Duodenal mucosa (tissue), 2 donors: ENCODE measurements around the gene OSTF1.

Experiments
- H3K27ac ChIP-seq: one replicate; pipeline ENCODE4 v1.7.0; 2013; ENCODE audit warnings: low read depth, low read length
- H3K27me3 ChIP-seq, 2 donors: one replicate each; pipeline ENCODE4 v1.7.0; 2013; ENCODE audit warnings: low read length in 2 of 2, control low read depth in 1 of 2; ENCODE audit not compliant: insufficient read depth in 2 of 2, control insufficient read depth in 1 of 2
- H3K36me3 ChIP-seq, 2 donors: one replicate each; pipeline ENCODE4 v1.7.0; 2013; ENCODE audit warnings: low read length in 2 of 2, control low read depth in 1 of 2; ENCODE audit not compliant: insufficient read depth in 2 of 2, control insufficient read depth in 1 of 2
- H3K4me1 ChIP-seq, 2 donors: one replicate each; pipeline ENCODE4 v1.7.0; 2013; ENCODE audit warnings: low read length in 2 of 2, control low read depth in 1 of 2; ENCODE audit not compliant: insufficient read depth in 2 of 2, control insufficient read depth in 1 of 2
- H3K4me3 ChIP-seq, 2 donors: one replicate each; pipeline ENCODE4 v1.7.0; 2013; ENCODE audit warnings: low read length in 2 of 2, low read depth in 1 of 2
- H3K9ac ChIP-seq, 2 donors: one replicate each; pipeline ENCODE4 v1.7.0; 2013; ENCODE audit warnings: low read length in 2 of 2, low read depth in 1 of 2
- H3K9me3 ChIP-seq, 2 donors: one replicate each; pipeline ENCODE4 v1.7.0; 2013; ENCODE audit warnings: low read length in 2 of 2, control low read depth in 1 of 2; ENCODE audit not compliant: control insufficient read depth in 1 of 2

Gene OSTF1

GRCh38 chr9:75087824-75088645 lies at the start of gene OSTF1, which contains the start of gene NMRK1:
OSTF1 (plus strand) TSS chr9:75088514; CDS start chr9:75088693, 179 bp downstream.
NMRK1 (minus strand) TSS chr9:75088155; CDS start chr9:75083115, 5,040 bp downstream.
- Histone ChIP-seq H3K4me1 (peaks cover 39 to 56% of the 10 kb centered on the region in 2 donors), H3K27me3 (no peaks in the 10 kb centered on the region), H3K9ac (peak within 1 kb of the TSS; percentile 95 to 98)

GRCh38 chr9:75039009-75039408 lies 49.3 kb upstream of the OSTF1 start:
- H3K27me3 ChIP-seq = no peaks in the 10 kb centered on the region
- no peak overlapping the region for H3K9ac ChIP-seq
- H3K9me3 ChIP-seq = no peaks in the 10 kb centered on the region
- H3K4me1 ChIP-seq = no peaks in the 10 kb centered on the region
- H3K27ac ChIP-seq = no peak overlapping the region
- no peaks in the 10 kb centered on the region for H3K36me3 ChIP-seq
- no peak overlapping the region for H3K4me3 ChIP-seq

More at GRCh38 chr9:75087824-75088645, at the start of gene OSTF1, which contains the start of gene NMRK1:
- H3K27ac ChIP-seq = peak within 1 kb of the TSS; percentile 99
- H3K36me3 ChIP-seq = no peaks in the 10 kb centered on the region
- peak within 1 kb of the TSS; percentile 93 to 96 for H3K4me3 ChIP-seq
- no peaks in the 10 kb centered on the region for H3K9me3 ChIP-seq

- Histone ChIP-seq H3K4me1 (no peaks in the 10 kb centered on the region), H3K36me3 (no peaks in the 10 kb centered on the region), H3K27ac (no peak overlapping the region), H3K4me3 (no peak overlapping the region), H3K9ac (no peak overlapping the region), H3K9me3 (no peaks in the 10 kb centered on the region), H3K27me3 (no peaks in the 10 kb centered on the region)
Measured at GRCh38 chr9:75039801-75040200, 48.5 kb upstream of the OSTF1 start.

- no peak overlapping the region for H3K27ac ChIP-seq
- H3K27me3 ChIP-seq = no peaks in the 10 kb centered on the region
- H3K4me3 ChIP-seq = no peak overlapping the region
- H3K4me1 ChIP-seq = no peaks in the 10 kb centered on the region
- no peak overlapping the region for H3K9ac ChIP-seq
- H3K36me3 ChIP-seq = no peaks in the 10 kb centered on the region
- no peaks in the 10 kb centered on the region for H3K9me3 ChIP-seq
Measured at GRCh38 chr9:75041041-75041440, 47.3 kb upstream of the OSTF1 start.

- H3K4me3 ChIP-seq = no peak overlapping the region
- H3K27me3 ChIP-seq = peaks cover 0 to 4% of the 10 kb centered on the region in 2 donors
- H3K4me1 ChIP-seq = no peaks in the 10 kb centered on the region
- no peak overlapping the region for H3K27ac ChIP-seq
- H3K9me3 ChIP-seq = no peaks in the 10 kb centered on the region
- H3K36me3 ChIP-seq = no peaks in the 10 kb centered on the region
- no peak overlapping the region for H3K9ac ChIP-seq
Measured at GRCh38 chr9:75046725-75047345, 41.5 kb upstream of the OSTF1 start.

- Histone ChIP-seq H3K4me1 (no peaks in the 10 kb centered on the region), H3K9ac (no peak overlapping the region)
Measured at GRCh38 chr9:75047506-75047905, 40.8 kb upstream of the OSTF1 start.

GRCh38 chr9:75051285-75051684 lies 37.0 kb upstream of the OSTF1 start:
- H3K36me3 ChIP-seq = no peaks in the 10 kb centered on the region
- no peak overlapping the region for H3K9ac ChIP-seq
- H3K4me1 ChIP-seq = no peaks in the 10 kb centered on the region

More at GRCh38 chr9:75047506-75047905, 40.8 kb upstream of the OSTF1 start:
- peaks cover 0 to 4% of the 10 kb centered on the region in 2 donors for H3K27me3 ChIP-seq
- H3K9me3 ChIP-seq = no peaks in the 10 kb centered on the region
- H3K27ac ChIP-seq = no peak overlapping the region
- no peaks in the 10 kb centered on the region for H3K36me3 ChIP-seq
- H3K4me3 ChIP-seq = no peak overlapping the region

GRCh38 chr9:75053869-75054268 lies 34.4 kb upstream of the OSTF1 start:
- no peak overlapping the region for H3K9ac ChIP-seq
- H3K4me1 ChIP-seq = no peaks in the 10 kb centered on the region
- no peak overlapping the region for H3K27ac ChIP-seq
- no peaks in the 10 kb centered on the region for H3K36me3 ChIP-seq
- H3K27me3 ChIP-seq = no peaks in the 10 kb centered on the region
- no peaks in the 10 kb centered on the region for H3K9me3 ChIP-seq
- H3K4me3 ChIP-seq = no peak overlapping the region

More at GRCh38 chr9:75051285-75051684, 37.0 kb upstream of the OSTF1 start:
- H3K27ac ChIP-seq = no peak overlapping the region
- no peaks in the 10 kb centered on the region for H3K9me3 ChIP-seq
- H3K27me3 ChIP-seq = peaks cover 0 to 4% of the 10 kb centered on the region in 2 donors
- H3K4me3 ChIP-seq = no peak overlapping the region

GRCh38 chr9:75054368-75055001 lies 33.8 kb upstream of the OSTF1 start:
- Histone ChIP-seq H3K36me3 (no peaks in the 10 kb centered on the region), H3K4me1 (no peaks in the 10 kb centered on the region), H3K4me3 (no peak overlapping the region), H3K9ac (no peak overlapping the region), H3K27me3 (no peaks in the 10 kb centered on the region), H3K9me3 (no peaks in the 10 kb centered on the region), H3K27ac (no peak overlapping the region)

GRCh38 chr9:75061169-75061568 lies 27.1 kb upstream of the OSTF1 start:
- Histone ChIP-seq H3K9ac (no peak overlapping the region), H3K4me1 (no peaks in the 10 kb centered on the region), H3K27me3 (no peaks in the 10 kb centered on the region), H3K9me3 (no peaks in the 10 kb centered on the region), H3K27ac (no peak overlapping the region), H3K36me3 (peaks cover 9 to 13% of the 10 kb centered on the region in 2 donors), H3K4me3 (no peak overlapping the region)
